H9 (cell line): ENCODE results near the gene XPR1. TPM values are rescaled to one million over a fixed set of nuclear protein-coding genes. Genes with fewer than 3 reads are reported as not detected.

Source experiments
- DNase-seq: peaks from one replicate; pipeline ENCODE4 v3.0.0-alpha.2; 2017
- H2AFZ ChIP-seq: one replicate; pipeline ENCODE4 v1.6.1; 2013; ENCODE audit warnings: mild to moderate bottlenecking, low read length, control low read depth, moderate library complexity
- H2AK5ac ChIP-seq: 2 replicates; pipeline ENCODE4 v1.6.1; 2013; ENCODE audit warnings: low read length, control low read depth, mixed read lengths; ENCODE audit not compliant: insufficient read length
- H2BK120ac ChIP-seq: one replicate; pipeline ENCODE4 v1.6.1; 2013; ENCODE audit warnings: low read depth, mild to moderate bottlenecking, low read length, control low read depth, inconsistent platforms; ENCODE audit not compliant: poor library complexity, severe bottlenecking
- H2BK12ac ChIP-seq: 2 replicates; pipeline ENCODE4 v1.6.1; 2013; ENCODE audit warnings: low read length, control low read depth, mixed read lengths, low read depth; ENCODE audit not compliant: insufficient read length
- H2BK15ac ChIP-seq: 2 replicates; pipeline ENCODE4 v1.6.1; 2013; ENCODE audit warnings: low read depth, low read length, control low read depth
- H2BK20ac ChIP-seq: one replicate; pipeline ENCODE4 v1.6.1; 2013; ENCODE audit warnings: low read depth, mild to moderate bottlenecking, low read length, control low read depth, inconsistent platforms; ENCODE audit not compliant: poor library complexity, severe bottlenecking
- H2BK5ac ChIP-seq: 2 replicates; pipeline ENCODE4 v1.6.1; 2013; ENCODE audit warnings: low read length, control low read depth, mixed read lengths; ENCODE audit not compliant: insufficient read length
- H3K14ac ChIP-seq: 2 replicates; pipeline ENCODE4 v1.6.1; 2013; ENCODE audit warnings: low read length, control low read depth; ENCODE audit not compliant: insufficient read depth
- H3K18ac ChIP-seq: 2 replicates; pipeline ENCODE4 v1.6.1; 2013; ENCODE audit warnings: low read depth, mild to moderate bottlenecking, mixed read lengths, low read length, control low read depth; ENCODE audit not compliant: insufficient read length
- H3K23ac ChIP-seq: 2 replicates; pipeline ENCODE4 v1.6.1; 2013; ENCODE audit warnings: low read length, control low read depth, mixed read lengths, low read depth; ENCODE audit not compliant: insufficient read length
- H3K23me2 ChIP-seq: 2 replicates; pipeline ENCODE4 v1.6.1; 2013; ENCODE audit warnings: low read depth, mild to moderate bottlenecking, mixed read lengths, low read length, control low read depth; ENCODE audit not compliant: insufficient read length, poor library complexity, severe bottlenecking
- H3K27ac ChIP-seq: 2 replicates; pipeline ENCODE4 v1.5.1; 2013; ENCODE audit warnings: low read length, control low read depth, mixed read lengths, low read depth; ENCODE audit not compliant: insufficient read length
- H3K27me3 ChIP-seq: 2 replicates; pipeline ENCODE4 v1.6.1; 2013; ENCODE audit warnings: low read length, control low read depth, inconsistent platforms; ENCODE audit not compliant: insufficient read depth
- H3K4ac ChIP-seq: 2 replicates; pipeline ENCODE4 v1.6.1; 2013; ENCODE audit warnings: low read depth, mild to moderate bottlenecking, control low read depth, inconsistent platforms, low read length, moderate library complexity
- H3K4me1 ChIP-seq: 2 replicates; pipeline ENCODE4 v1.6.1; 2013; ENCODE audit warnings: low read length, control low read depth, inconsistent platforms; ENCODE audit not compliant: insufficient read depth
- H3K4me2 ChIP-seq: 2 replicates; pipeline ENCODE4 v1.6.1; 2013; ENCODE audit warnings: low read length, control low read depth, mixed read lengths; ENCODE audit not compliant: insufficient read length, insufficient read depth
- H3K56ac ChIP-seq: 2 replicates; pipeline ENCODE4 v1.6.1; 2013; ENCODE audit warnings: low read depth, mild to moderate bottlenecking, mixed read lengths, low read length, control low read depth; ENCODE audit not compliant: insufficient read length
- H3K79me1 ChIP-seq: 2 replicates; pipeline ENCODE4 v1.6.1; 2013; ENCODE audit warnings: low read depth, mild to moderate bottlenecking, moderate library complexity, low read length, control low read depth, inconsistent platforms; ENCODE audit not compliant: insufficient read depth, poor library complexity, severe bottlenecking
- H3K79me2 ChIP-seq: 2 replicates; pipeline ENCODE4 v1.6.1; 2013; ENCODE audit warnings: low read length, control low read depth, inconsistent platforms; ENCODE audit not compliant: insufficient read depth
- H3K9ac ChIP-seq: 2 replicates; pipeline ENCODE4 v1.6.1; 2013; ENCODE audit warnings: low read length, control low read depth, mixed read lengths; ENCODE audit not compliant: insufficient read length; ENCODE audit errors: extremely low read depth
- H3K9me3 ChIP-seq: one replicate; pipeline ENCODE4 v1.6.1; 2013; ENCODE audit warnings: low read depth, low read length, inconsistent platforms; ENCODE audit not compliant: control insufficient read depth
- H3T11ph ChIP-seq: one replicate; pipeline ENCODE4 v1.6.1; 2013; ENCODE audit warnings: mild to moderate bottlenecking, low read length, control low read depth, inconsistent platforms
- H4K20me1 ChIP-seq: one replicate; pipeline ENCODE4 v1.6.1; 2013; ENCODE audit not compliant: control insufficient read depth, insufficient read length, insufficient read depth
- H4K5ac ChIP-seq: 2 replicates; pipeline ENCODE4 v1.6.1; 2013; ENCODE audit warnings: low read depth, mild to moderate bottlenecking, mixed read lengths, low read length, control low read depth; ENCODE audit not compliant: insufficient read length
- H4K8ac ChIP-seq: replicated peaks from 2 replicates; pipeline ENCODE4 v1.6.1; 2013; ENCODE audit warnings: low read length, control low read depth, mixed read lengths, low read depth; ENCODE audit not compliant: insufficient read length
- H4K91ac ChIP-seq: 2 replicates; pipeline ENCODE4 v1.6.1; 2013; ENCODE audit warnings: low read depth, mild to moderate bottlenecking, moderate library complexity, mixed read lengths, low read length, control low read depth; ENCODE audit not compliant: insufficient read length
- H3K27ac Mint-ChIP-seq, 3 experiments: 2 replicates in 2 of 3; 3 replicates in 1 of 3; pipeline ENCODE4 v1.8.0; 2020 to 2021; ENCODE audit warnings: mixed read lengths in 3 of 3, mild to moderate bottlenecking in 1 of 3, moderate library complexity in 1 of 3
- H3K27me3 Mint-ChIP-seq: 2 replicates; pipeline ENCODE4 v1.8.0; 2021; ENCODE audit warnings: low read depth, mild to moderate bottlenecking, moderate library complexity, mixed read lengths
- H3K36me3 Mint-ChIP-seq, 3 experiments: 2 replicates in 2 of 3; 3 replicates in 1 of 3; pipeline ENCODE4 v1.8.0; 2020 to 2021; ENCODE audit warnings: low read depth in 3 of 3, mixed read lengths in 3 of 3; ENCODE audit not compliant: insufficient read depth in 1 of 3
- H3K4me1 Mint-ChIP-seq, 2 experiments: 2 replicates each; pipeline ENCODE4 v1.8.0; 2020; ENCODE audit warnings: mixed read lengths in 2 of 2
- H3K4me3 Mint-ChIP-seq, 2 experiments: 2 replicates in 1 of 2; 3 replicates in 1 of 2; pipeline ENCODE4 v1.8.0; 2020 to 2021; ENCODE audit warnings: mild to moderate bottlenecking in 2 of 2, mixed read lengths in 2 of 2, moderate library complexity in 1 of 2
- H3K9me3 Mint-ChIP-seq, 2 experiments: 2 replicates in 1 of 2; 3 replicates in 1 of 2; pipeline ENCODE4 v1.8.0; 2020; ENCODE audit warnings: mild to moderate bottlenecking in 2 of 2, mixed read lengths in 2 of 2, moderate library complexity in 1 of 2
- WGBS: extraction: QIAGEN DNeasy Blood & Tissue Kit; methylation state at CpG from one replicate; pipeline ENCODE4 v1.1.7; 2013; ENCODE audit warnings: missing lambda C conversion rate, low lambda C conversion rate, mixed read lengths; ENCODE audit not compliant: insufficient read length; ENCODE audit errors: extremely low coverage; 5-methylcytosine and 5-hydroxymethylcytosine counted together
- total RNA-seq: library from RNA; stranded (reverse); gene quantifications from 2 replicates; pipeline ENCODE4 v1.2.1, GENCODE V29; 2021
- TF ChIP-seq, protein P1 (sequence below): fragments of 200-600 bp; sonication (generic); conservative IDR thresholded peaks from 3 replicates; pipeline ENCODE4 v1.8.0; 2021; ENCODE audit warnings: antibody characterized with exemption, mild to moderate bottlenecking

XPR1 gene
- total RNA-seq, 1 experiment from 2014 or later, result 34.1 TPM

DNA sequence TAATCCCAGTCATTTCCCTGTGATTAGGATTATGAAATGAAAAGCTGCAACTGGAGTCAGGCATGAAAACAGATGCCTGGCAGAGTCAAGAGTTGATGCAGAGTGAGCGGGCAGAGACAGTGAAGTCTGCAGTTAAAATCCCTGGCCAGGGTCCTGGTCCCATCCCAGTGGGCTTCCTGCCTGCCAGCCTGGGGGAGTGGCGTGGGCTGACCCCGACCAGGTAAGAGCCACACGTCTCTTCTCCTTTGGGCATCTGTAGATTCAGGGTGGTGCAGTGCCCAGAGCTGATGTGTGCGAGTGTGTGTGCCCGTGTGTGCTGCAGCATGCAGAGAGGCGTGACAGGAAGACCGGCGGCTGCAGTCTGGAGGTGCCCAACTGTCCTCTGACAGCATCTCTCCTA is 274.7 kb downstream of the XPR1 start:
- no peak overlapping the region for H3K9ac ChIP-seq
- H4K8ac ChIP-seq, result no peak overlapping the region
- no peak overlapping the region for H4K91ac ChIP-seq
- H3K79me2 ChIP-seq, result no peaks in the 10 kb centered on the region
- Mint-ChIP-seq H3K4me1 (peaks cover 14 to 19% of the 10 kb centered on the region in 2 experiments), H3K27me3 (peaks cover 22% of the 10 kb centered on the region), H3K36me3 (no peaks in the 10 kb centered on the region), H3K27ac (no peak overlapping the region), H3K9me3 (no peaks in the 10 kb centered on the region), H3K4me3 (no peak overlapping the region)
- no peak overlapping the region for H2AFZ ChIP-seq
- H2BK20ac ChIP-seq, result no peak overlapping the region
- no peak overlapping the region for H3K27ac ChIP-seq
- H2BK12ac ChIP-seq, result no peak overlapping the region
- H3K18ac ChIP-seq, result no peak overlapping the region
- no peak overlapping the region for H2BK120ac ChIP-seq
- no peak overlapping the region for H3T11ph ChIP-seq
- no peak overlapping the region for H3K56ac ChIP-seq
- no peaks in the 10 kb centered on the region for H3K27me3 ChIP-seq
- H3K4me1 ChIP-seq, result no peaks in the 10 kb centered on the region; the same call in 1 of the 2 replicates
- H3K14ac ChIP-seq, result no peak overlapping the region
- no peaks in the 10 kb centered on the region for H3K9me3 ChIP-seq
- H4K20me1 ChIP-seq, result no peaks in the 10 kb centered on the region
- H3K4me2 ChIP-seq, result no peak overlapping the region
- TF ChIP-seq, protein P1, sequence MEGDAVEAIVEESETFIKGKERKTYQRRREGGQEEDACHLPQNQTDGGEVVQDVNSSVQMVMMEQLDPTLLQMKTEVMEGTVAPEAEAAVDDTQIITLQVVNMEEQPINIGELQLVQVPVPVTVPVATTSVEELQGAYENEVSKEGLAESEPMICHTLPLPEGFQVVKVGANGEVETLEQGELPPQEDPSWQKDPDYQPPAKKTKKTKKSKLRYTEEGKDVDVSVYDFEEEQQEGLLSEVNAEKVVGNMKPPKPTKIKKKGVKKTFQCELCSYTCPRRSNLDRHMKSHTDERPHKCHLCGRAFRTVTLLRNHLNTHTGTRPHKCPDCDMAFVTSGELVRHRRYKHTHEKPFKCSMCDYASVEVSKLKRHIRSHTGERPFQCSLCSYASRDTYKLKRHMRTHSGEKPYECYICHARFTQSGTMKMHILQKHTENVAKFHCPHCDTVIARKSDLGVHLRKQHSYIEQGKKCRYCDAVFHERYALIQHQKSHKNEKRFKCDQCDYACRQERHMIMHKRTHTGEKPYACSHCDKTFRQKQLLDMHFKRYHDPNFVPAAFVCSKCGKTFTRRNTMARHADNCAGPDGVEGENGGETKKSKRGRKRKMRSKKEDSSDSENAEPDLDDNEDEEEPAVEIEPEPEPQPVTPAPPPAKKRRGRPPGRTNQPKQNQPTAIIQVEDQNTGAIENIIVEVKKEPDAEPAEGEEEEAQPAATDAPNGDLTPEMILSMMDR, result no peak
- H4K5ac ChIP-seq, result no peak overlapping the region
- WGBS, result no CpG with 5 or more reads among the region's 9 CpGs
- H3K79me1 ChIP-seq, result no peaks in the 10 kb centered on the region
- H2AK5ac ChIP-seq, result no peak overlapping the region
- no peak overlapping the region for H3K4ac ChIP-seq
- H2BK5ac ChIP-seq, result no peak overlapping the region
- H2BK15ac ChIP-seq, result no peak overlapping the region
- H3K23ac ChIP-seq, result no peak overlapping the region
- no peak for DNase-seq
- H3K23me2 ChIP-seq, result no peaks in the 10 kb centered on the region
